HG03457 (cell line): Measurements from ENCODE around the gene EDN1.
"Not testable (repeated sequence)": the region's sequence is repeated elsewhere in the genome, so short reads cannot be mapped to it uniquely, and the experiment has no call there.

Experiments used
- ATAC-seq: cut with Tn5 transposase; IDR thresholded peaks from one replicate; pipeline ENCODE4 v1.9.1; 2021; ENCODE audit warnings: moderate number of reproducible peaks; ENCODE audit not compliant: unreplicated experiment

EDN1 gene

DNA sequence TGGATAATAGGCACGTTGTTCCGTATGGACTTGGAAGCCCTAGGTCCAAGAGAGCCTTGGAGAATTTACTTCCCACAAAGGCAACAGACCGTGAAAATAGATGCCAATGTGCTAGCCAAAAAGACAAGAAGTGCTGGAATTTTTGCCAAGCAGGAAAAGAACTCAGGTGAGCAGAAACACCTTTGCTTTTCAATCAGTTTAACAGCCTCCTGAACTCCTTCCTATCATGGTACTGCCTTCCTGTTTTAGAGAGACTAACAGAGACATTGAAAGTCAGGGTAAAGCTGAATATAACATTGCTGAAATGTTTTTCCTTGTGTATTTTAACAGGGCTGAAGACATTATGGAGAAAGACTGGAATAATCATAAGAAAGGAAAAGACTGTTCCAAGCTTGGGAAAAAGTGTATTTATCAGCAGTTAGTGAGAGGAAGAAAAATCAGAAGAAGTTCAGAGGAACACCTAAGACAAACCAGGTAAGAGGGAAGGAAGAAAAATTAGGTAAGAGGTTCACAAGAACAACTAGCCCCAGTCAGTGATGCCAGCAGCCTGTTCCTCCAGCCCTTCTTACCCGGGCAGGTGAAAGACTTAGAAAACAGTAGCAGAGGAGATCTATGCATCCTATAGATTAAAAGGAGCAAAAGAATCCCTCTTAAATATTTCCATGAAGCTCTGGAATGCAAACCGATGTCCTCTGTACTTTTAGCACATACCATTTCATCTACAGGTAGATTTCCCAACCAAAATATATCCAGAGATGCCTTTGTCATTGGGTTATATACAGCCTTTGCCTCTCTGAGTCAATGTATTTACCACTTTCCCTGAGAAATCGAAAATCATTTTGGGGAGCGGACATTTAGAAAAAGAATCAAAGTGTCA lies 4.0 kb downstream of the EDN1 start:
- ATAC-seq = no peak

DNA sequence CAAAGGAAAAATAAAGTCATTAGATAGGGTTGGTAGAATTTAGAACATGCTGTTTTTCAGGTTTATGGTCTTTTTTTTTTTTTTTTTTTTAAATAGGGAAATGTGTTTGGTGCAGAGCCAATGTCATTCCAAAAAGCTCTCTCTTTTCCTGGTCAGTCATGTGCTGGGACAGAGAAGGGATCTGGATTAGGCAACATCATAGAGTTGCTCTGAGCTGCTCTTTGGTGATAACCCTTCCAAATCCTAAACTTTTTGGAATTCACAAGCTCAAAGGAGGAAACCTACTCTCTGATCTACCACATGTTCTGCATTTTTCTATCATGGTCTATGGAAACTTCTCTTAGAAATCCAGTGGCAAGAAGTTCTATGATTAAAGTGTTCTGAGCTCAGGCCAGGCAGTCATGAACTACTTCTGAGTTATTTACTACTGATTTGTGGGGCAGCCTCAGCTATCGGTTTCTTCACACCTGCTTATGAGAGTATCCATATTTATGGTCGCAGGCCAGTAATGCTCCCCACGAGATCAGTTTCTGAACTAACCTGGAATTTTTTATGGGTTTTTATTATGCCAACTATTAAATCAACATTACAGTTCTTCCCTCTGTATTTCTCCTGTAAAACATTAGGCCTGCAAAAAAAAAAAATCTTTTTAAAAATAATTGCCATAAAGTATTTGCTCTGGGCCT lies 4.8 kb downstream of the EDN1 start:
- ATAC-seq = no peak

DNA sequence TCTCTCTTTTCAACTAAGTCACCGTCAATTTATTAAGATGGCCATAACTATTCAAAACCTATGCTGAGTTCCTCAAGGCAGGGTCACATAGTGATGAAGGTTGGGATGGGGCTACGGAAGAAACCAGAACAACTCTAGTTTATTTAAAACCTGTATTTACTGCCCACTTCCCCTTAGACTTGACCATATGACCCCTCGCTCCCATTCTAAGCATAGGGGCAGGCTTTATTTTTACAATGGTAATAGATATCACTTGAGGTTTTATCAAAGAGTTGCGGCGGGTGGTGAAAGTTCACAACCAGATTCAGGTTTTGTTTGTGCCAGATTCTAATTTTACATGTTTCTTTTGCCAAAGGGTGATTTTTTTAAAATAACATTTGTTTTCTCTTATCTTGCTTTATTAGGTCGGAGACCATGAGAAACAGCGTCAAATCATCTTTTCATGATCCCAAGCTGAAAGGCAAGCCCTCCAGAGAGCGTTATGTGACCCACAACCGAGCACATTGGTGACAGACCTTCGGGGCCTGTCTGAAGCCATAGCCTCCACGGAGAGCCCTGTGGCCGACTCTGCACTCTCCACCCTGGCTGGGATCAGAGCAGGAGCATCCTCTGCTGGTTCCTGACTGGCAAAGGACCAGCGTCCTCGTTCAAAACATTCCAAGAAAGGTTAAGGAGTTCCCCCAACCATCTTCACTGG lies 5.5 kb downstream of the EDN1 start:
- ATAC-seq = no peak

DNA sequence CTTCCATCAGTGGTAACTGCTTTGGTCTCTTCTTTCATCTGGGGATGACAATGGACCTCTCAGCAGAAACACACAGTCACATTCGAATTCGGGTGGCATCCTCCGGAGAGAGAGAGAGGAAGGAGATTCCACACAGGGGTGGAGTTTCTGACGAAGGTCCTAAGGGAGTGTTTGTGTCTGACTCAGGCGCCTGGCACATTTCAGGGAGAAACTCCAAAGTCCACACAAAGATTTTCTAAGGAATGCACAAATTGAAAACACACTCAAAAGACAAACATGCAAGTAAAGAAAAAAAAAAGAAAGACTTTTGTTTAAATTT lies 6.1 kb downstream of the EDN1 start:
- no peak for ATAC-seq

DNA sequence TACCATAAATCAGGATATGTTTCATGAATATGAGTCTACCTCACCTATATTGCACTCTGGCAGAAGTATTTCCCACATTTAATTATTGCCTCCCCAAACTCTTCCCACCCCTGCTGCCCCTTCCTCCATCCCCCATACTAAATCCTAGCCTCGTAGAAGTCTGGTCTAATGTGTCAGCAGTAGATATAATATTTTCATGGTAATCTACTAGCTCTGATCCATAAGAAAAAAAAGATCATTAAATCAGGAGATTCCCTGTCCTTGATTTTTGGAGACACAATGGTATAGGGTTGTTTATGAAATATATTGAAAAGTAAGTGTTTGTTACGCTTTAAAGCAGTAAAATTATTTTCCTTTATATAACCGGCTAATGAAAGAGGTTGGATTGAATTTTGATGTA lies 6.4 kb downstream of the EDN1 start:
- no peak for ATAC-seq

DNA sequence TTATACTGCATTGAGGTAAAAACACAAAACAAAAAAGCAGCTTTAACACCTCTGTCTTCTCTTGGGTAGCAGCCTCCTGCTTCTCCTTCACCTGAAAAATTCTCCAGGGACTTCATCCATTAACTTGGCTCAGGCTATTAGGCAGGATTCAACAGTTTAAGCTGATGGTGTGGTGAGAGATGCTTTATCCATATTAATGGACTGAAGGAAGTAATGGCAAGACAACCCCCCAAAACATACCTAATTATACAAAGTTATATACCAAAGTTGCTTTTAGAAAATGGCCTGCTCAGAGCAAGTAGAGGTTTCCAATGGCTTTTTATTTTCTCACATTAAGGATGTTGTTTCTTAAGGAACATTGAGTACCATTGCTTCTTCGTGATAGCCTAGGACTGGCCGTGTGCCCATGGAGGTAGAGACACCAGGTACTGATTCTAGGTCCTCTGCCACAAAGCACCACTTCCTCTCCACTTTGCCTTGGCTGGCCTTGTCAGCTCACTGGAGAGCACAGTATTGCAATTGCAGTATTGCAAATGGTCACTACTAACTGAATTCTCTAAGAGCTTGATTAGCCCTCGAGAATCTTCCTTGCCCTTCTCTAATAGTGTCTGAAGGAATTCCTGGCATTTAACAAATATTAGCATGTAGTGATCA lies 7.3 kb downstream of the EDN1 start:
- ATAC-seq = no peak

DNA sequence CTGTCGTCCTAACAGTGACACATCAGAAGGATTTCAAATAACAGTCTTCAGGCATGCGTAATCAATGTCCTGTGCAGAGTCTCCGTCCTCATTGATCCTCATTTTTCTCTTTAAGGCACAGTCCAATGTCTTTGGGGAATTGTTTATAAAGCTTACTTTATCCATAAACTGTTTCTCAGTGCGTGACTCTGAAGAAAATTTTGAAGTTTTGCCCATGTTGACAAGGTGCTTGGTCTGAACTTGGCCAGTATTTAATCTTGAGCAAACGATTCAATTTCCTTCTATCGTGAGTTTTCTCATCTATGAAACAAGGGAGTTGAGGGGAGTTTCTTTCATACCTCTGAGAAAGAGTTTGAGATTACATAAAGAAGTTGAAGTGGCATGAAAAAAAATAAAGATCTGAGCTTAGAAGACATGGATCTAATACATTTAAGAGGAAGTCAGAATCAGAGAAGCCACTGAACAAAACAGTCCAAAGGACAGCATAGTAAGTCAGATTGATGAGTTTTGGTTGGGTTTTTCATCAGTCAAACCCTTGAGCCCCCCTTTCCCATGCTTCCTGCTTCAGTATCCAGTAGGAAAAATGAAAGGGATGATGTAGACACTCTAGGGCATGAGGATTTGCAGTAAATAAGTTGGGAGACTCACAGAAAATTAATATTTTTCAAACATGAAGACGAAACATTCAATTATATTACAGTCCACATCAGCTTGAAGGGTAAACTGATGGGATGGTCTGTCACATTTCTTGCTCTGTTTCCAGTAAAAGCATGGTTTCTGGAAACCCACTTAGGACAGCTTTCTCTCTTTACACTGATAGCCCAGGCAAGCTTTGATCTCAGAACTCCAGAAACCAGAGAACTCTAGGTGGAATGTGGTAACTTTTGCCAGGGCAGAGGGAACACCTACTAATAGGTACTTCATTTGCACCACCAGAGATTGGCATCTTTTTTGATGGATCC lies 8.1 kb downstream of the EDN1 start:
- ATAC-seq = no peak

DNA sequence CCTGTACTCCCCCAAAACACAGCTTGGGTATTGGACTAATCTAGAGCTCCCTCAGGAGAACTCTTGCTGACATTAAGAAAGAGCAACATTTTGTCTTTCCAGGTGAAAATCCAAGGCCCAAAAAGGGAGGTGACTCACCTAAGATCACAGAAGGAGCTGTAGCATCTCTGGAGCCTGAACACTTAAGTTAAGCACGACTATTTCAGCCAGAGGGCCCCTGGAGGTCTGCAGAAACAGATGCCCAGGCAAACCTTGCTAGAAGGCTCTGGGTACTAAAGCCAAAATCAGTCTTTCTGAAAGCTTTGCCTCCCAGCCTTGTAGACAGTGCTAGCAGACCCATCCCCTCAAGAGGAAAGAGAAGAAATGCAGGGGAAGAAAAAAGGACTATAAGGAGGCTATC lies 8.8 kb downstream of the EDN1 start:
- ATAC-seq = no peak

DNA sequence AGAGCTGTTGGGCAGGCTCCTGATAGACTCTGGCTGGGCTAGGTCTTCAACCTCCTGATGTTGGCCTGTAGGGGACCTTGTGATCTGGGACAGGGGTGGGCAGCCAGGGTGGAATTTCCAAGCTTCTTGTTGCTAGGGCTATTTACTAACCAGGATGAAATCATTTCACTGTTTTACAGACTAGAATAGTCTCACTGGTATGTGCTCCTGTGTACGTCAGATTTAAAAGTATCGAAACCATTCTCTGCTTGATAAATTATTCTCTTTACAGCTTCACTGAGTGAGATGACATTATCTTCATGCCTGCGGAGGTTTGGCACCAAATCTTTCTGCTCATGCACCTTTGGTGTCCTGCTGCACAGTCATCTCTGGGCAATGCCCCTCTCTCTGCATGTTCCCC lies 10.9 kb downstream of the EDN1 start:
- ATAC-seq = no peak

DNA sequence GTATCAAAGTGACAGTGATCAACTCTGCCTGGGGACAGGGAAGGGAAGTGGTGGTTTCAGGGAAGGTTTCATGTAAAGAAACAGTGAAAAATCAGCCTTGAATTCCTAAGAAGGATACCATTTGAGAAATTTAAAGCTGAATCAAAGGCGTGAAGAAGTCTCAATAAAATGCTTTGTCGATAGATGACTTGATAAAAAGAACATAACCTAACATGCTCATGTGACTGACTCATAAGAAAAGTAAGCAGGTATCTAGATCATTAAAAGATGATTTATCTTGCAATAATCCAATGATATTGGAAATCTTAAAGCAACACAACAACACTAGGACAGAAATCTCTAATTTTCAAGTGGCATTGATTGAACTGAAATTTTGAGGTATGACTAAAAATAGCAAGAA lies 14.3 kb downstream of the EDN1 start:
- no peak for ATAC-seq

DNA sequence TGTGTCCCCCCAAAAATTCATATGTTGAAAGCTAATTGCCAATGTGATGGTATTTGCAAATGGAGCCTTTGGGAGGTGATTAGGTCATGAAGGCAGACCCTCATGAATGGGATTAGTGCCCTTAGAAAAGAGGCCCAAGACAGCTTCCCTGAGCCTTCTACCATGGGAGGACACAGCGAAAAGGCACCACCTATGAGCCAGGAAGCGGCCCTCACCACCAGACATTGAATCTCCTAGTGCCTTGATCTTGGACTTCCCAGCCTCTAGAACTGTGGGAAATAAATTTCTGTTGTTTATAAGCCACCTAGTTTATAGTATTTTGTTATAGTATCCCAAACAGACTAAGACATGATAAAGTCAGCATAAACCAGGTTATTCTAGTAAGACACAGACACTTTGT lies 18.9 kb downstream of the EDN1 start:
- ATAC-seq = no peak

DNA sequence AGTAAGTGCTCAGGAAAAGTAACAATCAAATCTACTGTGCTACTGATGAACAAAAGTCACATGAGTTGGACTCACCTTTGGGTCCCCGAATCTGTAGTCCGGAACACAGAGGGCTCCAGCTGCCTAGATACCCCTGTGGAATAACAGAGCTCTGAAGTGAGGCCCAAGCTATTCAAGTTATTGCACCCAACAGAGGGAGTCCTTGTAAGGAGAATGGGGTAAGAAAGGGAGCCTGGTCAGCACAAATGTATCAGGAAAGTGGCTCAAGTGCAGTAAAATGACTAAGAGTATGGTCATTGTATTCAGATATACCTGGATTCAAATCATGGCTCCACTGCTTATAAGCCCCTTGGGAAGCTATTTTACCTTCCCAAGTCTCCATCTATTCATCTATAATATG lies 20.9 kb downstream of the EDN1 start:
- ATAC-seq = no peak

DNA sequence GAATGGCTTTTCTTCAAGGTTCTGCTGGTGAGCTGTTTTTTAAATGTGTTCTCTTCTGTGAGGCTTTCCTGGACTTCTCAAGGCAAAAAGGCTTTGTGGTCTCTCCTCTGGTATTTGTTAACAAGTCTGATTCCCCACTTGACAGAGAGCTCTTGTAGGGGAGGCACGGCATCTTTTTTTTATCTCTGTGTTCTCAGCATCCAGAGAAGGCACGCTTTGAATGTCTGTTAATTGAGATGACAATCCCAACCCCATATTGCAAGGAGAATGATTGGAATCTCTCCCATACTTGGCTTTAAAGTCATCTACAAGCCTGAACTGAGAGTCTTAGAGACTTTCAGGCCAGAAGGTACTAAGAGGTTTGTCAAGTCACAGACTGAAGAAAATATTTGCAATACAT lies 22.6 kb downstream of the EDN1 start:
- ATAC-seq = no peak

DNA sequence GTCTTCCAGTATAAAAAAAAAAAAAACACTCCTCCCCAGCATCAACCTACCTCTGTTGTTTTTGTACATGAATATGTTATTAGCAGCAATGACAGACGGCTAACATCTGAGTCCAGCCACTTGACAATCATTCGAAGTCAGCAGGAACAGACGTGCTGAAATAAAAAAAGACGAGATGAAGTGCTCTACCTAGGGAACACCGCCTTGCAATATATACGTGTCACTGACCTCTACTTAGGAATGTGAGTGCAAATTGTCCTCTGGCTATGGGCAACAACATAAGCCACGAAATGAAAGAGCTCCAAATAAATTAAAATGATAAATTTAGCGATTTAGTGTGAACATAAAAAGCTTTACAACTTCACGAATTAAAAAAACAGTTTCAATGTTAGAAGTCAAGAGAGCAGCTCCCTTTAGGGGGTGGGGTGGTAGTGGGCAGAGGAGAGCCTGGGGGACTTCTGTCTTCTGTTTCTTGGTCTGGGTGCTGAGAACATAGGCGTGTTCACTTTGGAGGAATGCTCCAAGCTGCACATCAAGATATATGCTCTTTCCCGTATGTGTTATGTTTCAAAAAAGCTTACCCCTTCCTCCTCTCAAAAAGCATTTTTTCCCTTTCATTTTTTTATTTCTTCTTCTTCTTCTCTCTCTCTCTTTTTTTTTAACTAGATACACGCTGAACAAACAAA lies 23.3 kb downstream of the EDN1 start:
- ATAC-seq = no peak

DNA sequence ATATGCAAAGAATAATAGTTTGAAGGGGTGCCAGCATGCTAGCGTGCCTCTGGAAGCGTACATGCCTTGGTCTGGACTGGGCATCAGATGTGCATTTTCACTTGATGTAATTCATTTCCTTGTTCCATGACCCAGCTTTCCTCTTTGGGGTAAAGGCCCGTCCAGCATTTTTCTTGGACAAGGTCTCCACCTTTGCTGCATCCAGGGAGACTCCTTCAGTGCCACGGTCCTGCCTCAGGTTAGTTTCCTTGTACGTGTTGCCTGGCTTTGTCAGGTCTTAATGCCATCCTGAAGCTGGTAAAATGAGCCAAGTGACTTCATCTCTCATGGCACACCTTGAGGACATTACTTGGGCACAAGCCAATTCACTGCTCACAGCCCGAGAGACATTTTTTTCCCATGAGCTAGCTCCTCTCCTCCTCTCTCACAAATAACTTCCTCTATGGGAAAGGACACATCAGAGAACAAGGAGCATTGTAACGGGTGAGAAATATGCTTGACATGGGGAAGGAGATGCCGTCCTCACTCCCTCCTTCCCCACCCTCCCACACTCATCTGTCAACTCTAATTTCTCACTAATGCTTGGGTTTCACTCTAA lies 23.9 kb downstream of the EDN1 start:
- ATAC-seq = no peak

DNA sequence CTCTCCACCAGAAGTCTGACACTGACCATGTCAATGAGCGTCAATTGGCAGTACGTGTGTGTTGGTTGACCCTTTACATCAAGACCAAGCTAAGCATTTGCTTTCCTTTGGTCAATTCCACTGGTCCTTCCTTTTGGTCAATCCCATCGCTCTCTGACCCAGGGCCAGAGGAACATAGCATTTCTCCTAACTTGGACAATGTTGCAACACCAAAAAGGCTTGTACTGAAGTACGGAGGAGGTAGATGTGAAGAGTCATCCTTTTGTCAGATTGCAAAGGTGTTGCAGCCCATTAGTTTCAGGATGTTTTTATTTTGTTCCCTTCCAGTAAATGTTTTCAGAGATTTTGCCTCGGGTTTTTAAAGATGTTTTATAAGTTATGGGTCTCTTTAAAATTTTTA lies 24.6 kb downstream of the EDN1 start:
- ATAC-seq = no peak

DNA sequence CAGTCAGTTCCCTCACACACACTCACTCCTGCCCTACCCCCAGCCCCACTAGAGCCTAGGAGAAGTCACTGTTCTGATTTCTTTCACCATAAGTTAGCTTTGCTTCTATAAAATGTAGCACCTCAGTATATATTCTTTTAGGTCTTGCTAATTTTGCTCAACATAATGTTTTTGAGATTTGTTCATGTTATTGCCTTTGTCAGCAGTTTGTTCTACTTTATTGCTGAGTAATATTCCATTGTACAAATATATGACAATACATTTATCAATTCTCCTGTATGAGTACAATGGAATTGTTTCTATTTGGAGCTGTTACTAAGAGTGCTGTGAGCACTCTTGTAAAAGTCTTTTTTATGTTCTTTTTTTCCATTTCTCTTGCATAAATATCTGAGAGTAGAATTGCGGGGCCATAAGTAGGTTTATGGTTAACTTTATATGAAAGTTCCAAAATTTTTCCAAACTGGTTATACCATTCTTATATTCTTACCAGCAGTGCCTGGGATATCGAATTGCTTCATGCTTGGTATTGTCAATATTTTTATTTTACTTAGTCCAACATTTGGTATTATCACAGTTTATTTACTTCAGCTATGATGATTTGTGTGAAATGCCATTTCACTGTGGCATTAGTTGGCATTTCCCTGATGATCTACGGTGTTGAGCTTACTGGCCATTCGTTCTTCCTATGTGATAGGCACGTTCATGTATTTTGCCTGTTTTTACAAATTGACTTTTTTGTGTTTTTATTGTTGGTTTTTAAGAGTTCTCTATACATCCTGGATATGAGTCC lies 25.3 kb downstream of the EDN1 start:
- no peak for ATAC-seq

DNA sequence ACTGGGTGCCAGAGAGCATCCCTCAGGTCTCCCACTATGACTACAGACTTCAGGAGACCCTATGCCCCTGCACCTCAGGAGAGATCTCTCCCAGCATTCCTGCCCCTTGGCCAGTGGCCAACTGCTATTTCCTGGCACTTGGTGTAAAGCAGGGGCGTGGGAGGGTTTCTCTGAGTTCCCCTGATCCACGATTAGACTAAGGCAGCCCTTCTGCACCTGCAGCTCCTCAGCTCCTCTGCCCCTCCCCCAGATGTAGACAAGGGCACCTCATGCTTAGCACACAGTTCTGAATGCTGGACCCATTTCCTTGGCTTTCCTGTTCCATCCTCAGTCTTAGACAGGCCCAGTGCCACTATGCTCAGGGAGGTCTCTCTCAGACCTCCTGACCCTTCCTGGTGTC lies 28.6 kb downstream of the EDN1 start:
- no peak for ATAC-seq

DNA sequence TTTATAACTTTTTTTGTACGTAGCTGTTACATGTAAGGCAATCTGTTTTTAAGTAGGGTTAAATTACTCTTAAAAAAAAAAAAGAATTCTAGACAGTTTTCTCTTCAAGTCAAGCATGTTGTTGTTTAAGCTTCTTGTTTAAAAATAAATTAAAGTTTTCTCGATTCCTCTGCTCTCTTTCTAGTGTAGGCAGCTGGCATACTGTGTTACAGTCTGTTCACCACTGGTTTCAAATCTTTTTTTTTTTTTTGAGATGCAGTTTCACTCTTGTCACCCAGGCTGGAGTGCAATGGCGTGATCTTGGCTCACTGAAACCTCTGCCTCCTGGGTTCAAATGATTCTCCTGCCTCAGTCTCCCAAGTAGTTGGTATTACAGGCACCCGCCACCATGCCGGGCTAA lies 29.9 kb downstream of the EDN1 start:
- not testable (repeated sequence) for ATAC-seq
